Adipose tissue (tissue), 3 donors: ENCODE measurements around the gene BAG5. TPM values are rescaled to one million over a fixed set of nuclear protein-coding genes. Genes with fewer than 3 reads are reported as not detected.

Experiments
- H3K27ac ChIP-seq: one replicate; pipeline ENCODE4 v1.5.1; 2013; ENCODE audit warnings: low read depth, low read length
- WGBS, 3 donors: extraction: QIAGEN DNeasy Blood & Tissue Kit; methylation state at CpG; one replicate each; pipeline ENCODE4 v1.1.7; 2013; 5-methylcytosine and 5-hydroxymethylcytosine counted together
- polyA plus RNA-seq, 3 donors: library from polyadenylated mRNA; stranded (reverse); fragments of 200-250 nt; gene quantifications; one replicate each; pipeline ENCODE4 v1.2.3, GENCODE V29; 2013
- donor health status: healthy with polysubstance abuse.
- donor health status: Bipolar disorder and iron deficiency.
- donor health status: healthy.

BAG5 gene
- polyA plus RNA-seq, 3 donors = 4.9 to 24.0 (median 13.4) TPM

- WGBS, 3 donors = 65 to 71% (median 68%) methylated on average over 27 to 28 of the region's 28 CpGs
- H3K27ac ChIP-seq = no peak overlapping the region
Observed at GRCh38 chr14:103539056-103539825, 23.2 kb downstream of the BAG5 start.

- H3K27ac ChIP-seq = no peak overlapping the region
- 34 to 53% (median 53%) methylated on average over 29 to 30 of the region's 30 CpGs for WGBS, 3 donors
Observed at GRCh38 chr14:103538291-103539055, 24.0 kb downstream of the BAG5 start.

GRCh38 chr14:103537175-103537990, 25.1 kb downstream of the BAG5 start:
- 74 to 82% (median 78%) methylated on average over 16 to 18 of the region's 18 CpGs for WGBS, 3 donors
- no peak overlapping the region for H3K27ac ChIP-seq

- WGBS, 3 donors = 75 to 80% (median 78%) methylated on average over 9 of the region's 9 CpGs
- no peak overlapping the region for H3K27ac ChIP-seq
Observed at GRCh38 chr14:103536693-103537092, 25.8 kb downstream of the BAG5 start.

GRCh38 chr14:103535891-103536565, 26.4 kb downstream of the BAG5 start:
- 79 to 85% (median 82%) methylated on average over 11 of the region's 11 CpGs for WGBS, 3 donors
- H3K27ac ChIP-seq = no peak overlapping the region

GRCh38 chr14:103535081-103535890, 27.2 kb downstream of the BAG5 start:
- 71 to 91% (median 79%) methylated on average over 21 of the region's 21 CpGs for WGBS, 3 donors
- no peak overlapping the region for H3K27ac ChIP-seq

- WGBS, 3 donors = 85 to 88% (median 85%) methylated on average over 21 to 22 of the region's 22 CpGs
- H3K27ac ChIP-seq = no peak overlapping the region
Observed at GRCh38 chr14:103534576-103535061, 27.8 kb downstream of the BAG5 start.

GRCh38 chr14:103533999-103534575, 28.4 kb downstream of the BAG5 start:
- H3K27ac ChIP-seq = no peak overlapping the region
- 82 to 91% (median 85%) methylated on average over 22 to 25 of the region's 25 CpGs for WGBS, 3 donors

- no peak overlapping the region for H3K27ac ChIP-seq
Observed at GRCh38 chr14:103533137-103533998, 29.1 kb downstream of the BAG5 start.

GRCh38 chr14:103532216-103533136, 30.0 kb downstream of the BAG5 start:
- no peak overlapping the region for H3K27ac ChIP-seq
- 86 to 89% (median 88%) methylated on average over 32 of the region's 32 CpGs for WGBS, 3 donors

More at GRCh38 chr14:103533137-103533998, 29.1 kb downstream of the BAG5 start:
- WGBS, 3 donors = 80 to 82% (median 81%) methylated on average over 23 of the region's 23 CpGs

- H3K27ac ChIP-seq = no peak overlapping the region
- 87 to 91% (median 88%) methylated on average over 13 to 15 of the region's 15 CpGs for WGBS, 3 donors
Observed at GRCh38 chr14:103531421-103532215, 30.8 kb downstream of the BAG5 start.

- no peak overlapping the region for H3K27ac ChIP-seq
- WGBS, 3 donors = 89 to 92% (median 90%) methylated on average over 10 to 11 of the region's 11 CpGs
Observed at GRCh38 chr14:103530831-103531230, 31.6 kb downstream of the BAG5 start.

GRCh38 chr14:103530390-103530789, 32.1 kb downstream of the BAG5 start:
- 61 to 64% (median 63%) methylated on average over 7 of the region's 7 CpGs for WGBS, 3 donors

More at GRCh38 chr14:103530390-103530789, 32.1 kb downstream of the BAG5 start:
- no peak overlapping the region for H3K27ac ChIP-seq
